Neural progenitor cell (in vitro differentiated cells): ENCODE measurements around the gene LUC7L3. TPM values are rescaled to one million over a fixed set of nuclear protein-coding genes. Genes with fewer than 3 reads are reported as not detected.

Experiments used
- DNase-seq: peaks from one replicate; pipeline ENCODE4 v3.0.0-alpha.2; 2016; ENCODE audit warnings: low spot score
- H2AFZ ChIP-seq: fragments of 200-600 bp; sonication (generic); replicated peaks from 2 replicates; pipeline ENCODE4 v1.6.1; 2016; ENCODE audit warnings: antibody characterized with exemption
- H3F3A ChIP-seq: fragments of 200-600 bp; sonication (generic); 2 replicates; pipeline ENCODE4 v1.6.1; 2016; ENCODE audit warnings: antibody characterized with exemption, low read depth
- H3K27ac ChIP-seq: fragments of 200-600 bp; sonication (generic); 2 replicates; pipeline ENCODE4 v1.5.1; 2016; ENCODE audit warnings: mild to moderate bottlenecking
- H3K27me3 ChIP-seq: fragments of 200-600 bp; sonication (generic); 2 replicates; pipeline ENCODE4 v1.6.1; 2016; ENCODE audit warnings: mild to moderate bottlenecking, moderate library complexity
- H3K36me3 ChIP-seq: fragments of 200-600 bp; sonication (generic); 2 replicates; pipeline ENCODE4 v1.5.1; 2016
- H3K4me1 ChIP-seq: fragments of 200-600 bp; sonication (generic); 2 replicates; pipeline ENCODE4 v1.6.1; 2016; ENCODE audit warnings: mixed run types
- H3K4me2 ChIP-seq: fragments of 200-600 bp; sonication (generic); 2 replicates; pipeline ENCODE4 v1.6.1; 2016
- H3K4me3 ChIP-seq: fragments of 200-600 bp; sonication (generic); 2 replicates; pipeline ENCODE4 v1.5.1; 2016
- H3K79me2 ChIP-seq: fragments of 200-600 bp; sonication (generic); 2 replicates; pipeline ENCODE4 v1.6.1; 2016; ENCODE audit warnings: low read depth
- H3K9ac ChIP-seq: fragments of 200-600 bp; sonication (generic); 2 replicates; pipeline ENCODE4 v1.6.1; 2016
- H3K9me3 ChIP-seq: fragments of 200-600 bp; sonication (generic); 2 replicates; pipeline ENCODE4 v1.5.1; 2016; ENCODE audit warnings: low read depth
- H4K20me1 ChIP-seq: fragments of 200-600 bp; sonication (generic); 2 replicates; pipeline ENCODE4 v1.6.1; 2016; ENCODE audit warnings: low read depth
- H3K27ac Mint-ChIP-seq: 3 replicates; pipeline ENCODE4 v1.8.0; 2021; ENCODE audit warnings: mixed read lengths
- H3K27me3 Mint-ChIP-seq: 2 replicates; pipeline ENCODE4 v1.8.0; 2022; ENCODE audit warnings: low read depth, mild to moderate bottlenecking, inconsistent platforms, moderate library complexity, mixed read lengths; ENCODE audit not compliant: insufficient read depth
- H3K36me3 Mint-ChIP-seq: 3 replicates; pipeline ENCODE4 v1.8.0; 2021; ENCODE audit warnings: mixed read lengths
- H3K4me1 Mint-ChIP-seq: 3 replicates; pipeline ENCODE4 v1.8.0; 2021; ENCODE audit warnings: mixed read lengths
- H3K4me3 Mint-ChIP-seq: 3 replicates; pipeline ENCODE4 v1.8.0; 2021; ENCODE audit warnings: mild to moderate bottlenecking, moderate library complexity, mixed read lengths
- H3K9me3 Mint-ChIP-seq: 3 replicates; pipeline ENCODE4 v1.8.0; 2020; ENCODE audit warnings: mixed read lengths
- EZH2 ChIP-seq: fragments of 200-600 bp; sonication (generic); IDR thresholded peaks from 2 replicates; pipeline ENCODE4 v1.6.1; 2017; ENCODE audit warnings: antibody characterized with exemption, mild to moderate bottlenecking, moderate library complexity
- EZH2phosphoT487 ChIP-seq: fragments of 200-600 bp; sonication (generic); IDR thresholded peaks from 2 replicates; pipeline ENCODE4 v1.6.1; 2017; ENCODE audit warnings: antibody characterized with exemption
- total RNA-seq: library from RNA; depleted of rRNA; stranded (reverse); fragments of >200 nt; gene quantifications from 2 replicates; pipeline ENCODE4 v1.2.3, GENCODE V29; 2015; ENCODE audit warnings: low replicate concordance
- TF ChIP-seq, protein P1 (sequence below): fragments of 200-600 bp; sonication (generic); IDR thresholded peaks from 2 replicates; pipeline ENCODE4 v1.5.1; 2017; ENCODE audit warnings: antibody characterized with exemption, mild to moderate bottlenecking

LUC7L3 gene
- total RNA-seq, 1 donor from 2014 or later, result 374 TPM

DNA sequence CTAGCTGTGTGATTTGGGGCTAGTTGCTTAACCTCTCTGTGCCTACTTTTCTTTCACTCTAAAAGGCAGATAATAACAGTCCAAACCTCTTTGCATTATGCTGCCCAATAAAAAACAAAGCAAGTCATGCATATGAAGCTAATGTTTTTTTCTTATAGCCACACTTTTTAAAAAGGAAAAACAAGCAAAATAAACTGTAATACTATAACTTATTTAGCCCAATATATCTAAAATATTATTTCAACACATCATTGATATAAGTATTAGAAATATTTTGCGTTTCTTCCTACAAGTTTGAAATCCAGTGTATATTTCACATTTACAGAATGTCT is 34.1 kb upstream of the LUC7L3 start:
- H3K4me3 ChIP-seq, result no peak overlapping the region
- Mint-ChIP-seq H3K27me3 (peaks cover 19% of the 10 kb centered on the region), H3K4me3 (no peak overlapping the region), H3K4me1 (peaks cover 76% of the 10 kb centered on the region), H3K27ac (no peak overlapping the region), H3K9me3 (no peaks in the 10 kb centered on the region), H3K36me3 (no peaks in the 10 kb centered on the region)
- H3K9ac ChIP-seq, result no peak overlapping the region
- no peaks in the 10 kb centered on the region for H3K9me3 ChIP-seq
- no peaks in the 10 kb centered on the region for H3K79me2 ChIP-seq
- peaks cover 45% of the 10 kb centered on the region for H3F3A ChIP-seq
- DNase-seq, result no peak
- TF ChIP-seq, protein P1, sequence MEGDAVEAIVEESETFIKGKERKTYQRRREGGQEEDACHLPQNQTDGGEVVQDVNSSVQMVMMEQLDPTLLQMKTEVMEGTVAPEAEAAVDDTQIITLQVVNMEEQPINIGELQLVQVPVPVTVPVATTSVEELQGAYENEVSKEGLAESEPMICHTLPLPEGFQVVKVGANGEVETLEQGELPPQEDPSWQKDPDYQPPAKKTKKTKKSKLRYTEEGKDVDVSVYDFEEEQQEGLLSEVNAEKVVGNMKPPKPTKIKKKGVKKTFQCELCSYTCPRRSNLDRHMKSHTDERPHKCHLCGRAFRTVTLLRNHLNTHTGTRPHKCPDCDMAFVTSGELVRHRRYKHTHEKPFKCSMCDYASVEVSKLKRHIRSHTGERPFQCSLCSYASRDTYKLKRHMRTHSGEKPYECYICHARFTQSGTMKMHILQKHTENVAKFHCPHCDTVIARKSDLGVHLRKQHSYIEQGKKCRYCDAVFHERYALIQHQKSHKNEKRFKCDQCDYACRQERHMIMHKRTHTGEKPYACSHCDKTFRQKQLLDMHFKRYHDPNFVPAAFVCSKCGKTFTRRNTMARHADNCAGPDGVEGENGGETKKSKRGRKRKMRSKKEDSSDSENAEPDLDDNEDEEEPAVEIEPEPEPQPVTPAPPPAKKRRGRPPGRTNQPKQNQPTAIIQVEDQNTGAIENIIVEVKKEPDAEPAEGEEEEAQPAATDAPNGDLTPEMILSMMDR, result no peak
- TF ChIP-seq EZH2phosphoT487, result no peak
- no peak for TF ChIP-seq EZH2
- H3K27ac ChIP-seq, result no peak overlapping the region
- H4K20me1 ChIP-seq, result no peaks in the 10 kb centered on the region
- H3K4me2 ChIP-seq, result no peak overlapping the region
- peaks cover 29% of the 10 kb centered on the region for H3K4me1 ChIP-seq
- no peaks in the 10 kb centered on the region for H3K36me3 ChIP-seq
- H3K27me3 ChIP-seq, result no peaks in the 10 kb centered on the region
- H2AFZ ChIP-seq, result no peak overlapping the region

DNA sequence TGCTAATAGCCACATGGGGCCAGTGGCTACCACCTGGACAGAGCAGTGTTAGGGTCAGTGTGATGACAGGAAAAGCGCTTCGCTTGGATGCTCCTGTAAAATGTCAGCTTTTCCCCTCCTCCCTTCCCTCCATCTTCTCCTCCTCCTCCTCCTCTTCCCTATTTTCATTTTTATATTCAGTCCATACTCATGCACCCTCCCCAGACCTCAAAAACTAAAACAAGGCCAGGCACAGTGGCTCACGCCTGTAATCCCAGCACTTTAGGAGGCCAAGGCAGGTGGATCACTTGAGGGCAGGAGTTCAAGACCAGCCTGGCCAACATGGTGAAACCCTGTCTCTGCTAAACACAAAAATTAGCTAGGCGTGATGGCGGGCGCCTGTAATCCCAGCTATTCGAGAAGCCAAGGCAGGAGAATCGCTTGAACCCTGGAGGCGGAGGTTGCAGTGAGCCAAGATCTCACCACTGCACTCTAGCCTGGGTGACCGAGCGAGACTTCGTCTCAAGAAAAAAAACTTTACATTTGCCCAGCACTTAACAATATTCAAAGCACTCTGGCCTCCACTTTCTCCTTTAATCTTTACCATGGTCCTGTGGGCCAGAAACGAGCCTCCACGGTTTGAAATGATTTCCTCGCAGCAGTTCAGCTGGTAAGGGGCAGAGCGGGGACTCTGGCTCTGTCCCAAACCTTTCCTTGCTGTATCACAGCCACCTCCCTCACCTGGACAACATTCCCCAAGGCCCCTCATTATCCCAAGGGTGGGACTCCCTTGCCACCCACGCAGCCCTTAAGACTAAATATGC is 33.5 kb upstream of the LUC7L3 start:
- no peak for DNase-seq
- Mint-ChIP-seq H3K27me3 (peaks cover 20% of the 10 kb centered on the region), H3K4me1 (peaks cover 82% of the 10 kb centered on the region), H3K36me3 (no peaks in the 10 kb centered on the region), H3K27ac (peak overlapping the region; percentile 72), H3K9me3 (no peaks in the 10 kb centered on the region), H3K4me3 (no peak overlapping the region)
- Histone ChIP-seq H3K4me1 (peaks cover 32% of the 10 kb centered on the region), H3K4me2 (no peak overlapping the region), H3K36me3 (no peaks in the 10 kb centered on the region), H3F3A (peaks cover 51% of the 10 kb centered on the region), H2AFZ (no peak overlapping the region), H3K27me3 (no peaks in the 10 kb centered on the region), H3K27ac (no peak overlapping the region), H4K20me1 (no peaks in the 10 kb centered on the region), H3K4me3 (no peak overlapping the region), H3K79me2 (no peaks in the 10 kb centered on the region), H3K9ac (no peak overlapping the region), H3K9me3 (no peaks in the 10 kb centered on the region)
- no peak for TF ChIP-seq EZH2
- TF ChIP-seq, protein P1, result no peak
- no peak for TF ChIP-seq EZH2phosphoT487

DNA sequence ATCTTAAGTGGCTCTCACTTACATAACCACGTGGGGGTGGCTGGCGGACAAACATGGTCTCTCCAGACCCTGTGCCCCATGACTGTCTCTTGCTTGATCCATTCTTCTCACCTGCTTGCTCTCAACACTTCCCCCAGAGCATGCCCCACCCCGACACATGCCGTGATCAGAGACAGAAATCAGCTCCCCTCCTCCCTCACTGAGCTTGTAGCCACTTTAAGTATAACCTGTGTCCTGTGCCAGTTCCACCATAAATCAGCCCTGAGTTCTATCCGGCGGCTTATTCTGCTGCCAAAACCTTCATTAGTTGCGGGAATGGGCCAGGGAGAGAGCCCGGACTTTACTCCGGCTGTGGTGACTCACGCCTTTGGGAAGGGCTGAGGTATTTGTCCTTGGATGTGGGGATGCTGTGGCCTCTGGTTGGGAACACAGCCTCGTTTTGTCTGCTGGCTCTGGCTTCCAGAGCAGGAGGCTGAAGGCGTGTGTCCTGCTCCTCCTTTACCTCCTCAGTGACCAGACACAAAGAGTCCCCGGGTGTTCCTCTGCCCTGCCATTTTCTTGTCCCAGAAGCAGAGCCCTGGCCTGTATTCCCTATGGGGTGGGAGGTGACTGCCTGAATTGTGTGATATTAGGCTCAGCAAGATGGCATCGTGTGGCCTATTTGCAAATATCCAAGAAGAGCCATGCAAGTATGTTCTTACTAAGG is 32.8 kb upstream of the LUC7L3 start:
- Mint-ChIP-seq H3K27ac (peak overlapping the region; percentile 72), H3K36me3 (no peaks in the 10 kb centered on the region), H3K27me3 (peaks cover 21% of the 10 kb centered on the region), H3K9me3 (no peaks in the 10 kb centered on the region), H3K4me3 (no peak overlapping the region), H3K4me1 (peaks cover 82% of the 10 kb centered on the region)
- Histone ChIP-seq H4K20me1 (no peaks in the 10 kb centered on the region), H3K4me1 (peaks cover 40% of the 10 kb centered on the region), H3K9me3 (no peaks in the 10 kb centered on the region), H3F3A (peaks cover 58% of the 10 kb centered on the region), H2AFZ (no peak overlapping the region), H3K9ac (no peak overlapping the region), H3K36me3 (no peaks in the 10 kb centered on the region), H3K27ac (no peak overlapping the region), H3K79me2 (no peaks in the 10 kb centered on the region), H3K27me3 (no peaks in the 10 kb centered on the region), H3K4me3 (no peak overlapping the region), H3K4me2 (no peak overlapping the region)
- DNase-seq, result no peak
- TF ChIP-seq EZH2phosphoT487, result no peak
- no peak for TF ChIP-seq EZH2
- TF ChIP-seq, protein P1, result no peak
